GM19468 (cell line): Measurements from ENCODE around the gene CPLANE2.

Experiments
- ATAC-seq: cut with Tn5 transposase; IDR thresholded peaks from one replicate; pipeline ENCODE4 v1.9.1; 2021; ENCODE audit warnings: mild to moderate bottlenecking, moderate library complexity, moderate number of reproducible peaks; ENCODE audit not compliant: unreplicated experiment; ENCODE audit errors: extremely low read depth

Gene CPLANE2

GRCh38 chr1:16195518-16195905 lies 41.5 kb downstream of the CPLANE2 start:
- no peak for ATAC-seq

GRCh38 chr1:16191916-16192546 lies 45.0 kb downstream of the CPLANE2 start:
- no peak for ATAC-seq

GRCh38 chr1:16191309-16191708 lies 45.7 kb downstream of the CPLANE2 start:
- no peak for ATAC-seq

GRCh38 chr1:16189921-16190621 lies 46.9 kb downstream of the CPLANE2 start:
- no peak for ATAC-seq

- no peak for ATAC-seq
Measured at GRCh38 chr1:16189003-16189402, 48.0 kb downstream of the CPLANE2 start.

- no peak for ATAC-seq
Measured at GRCh38 chr1:16187748-16188401, 49.1 kb downstream of the CPLANE2 start.

- no peak for ATAC-seq
Measured at GRCh38 chr1:16186655-16187235, 50.2 kb downstream of the CPLANE2 start.

GRCh38 chr1:16184557-16185303 lies 52.3 kb downstream of the CPLANE2 start:
- ATAC-seq, result no peak

- ATAC-seq, result no peak
Measured at GRCh38 chr1:16183765-16184556, 53.0 kb downstream of the CPLANE2 start.

- no peak for ATAC-seq
Measured at GRCh38 chr1:16183179-16183578, 53.8 kb downstream of the CPLANE2 start.

- no peak for ATAC-seq
Measured at GRCh38 chr1:16181887-16182719, 54.9 kb downstream of the CPLANE2 start.
